C4-2B (cell line): ENCODE measurements around the gene TMEM45B.

Experiments used
- CTCF ChIP-seq: fragments of 450-650 bp; conservative IDR thresholded peaks from 2 replicates; pipeline ENCODE4 v1.5.1; 2017; ENCODE audit warnings: mild to moderate bottlenecking
- ZFX ChIP-seq: fragments of 450-650 bp; IDR thresholded peaks from 2 replicates; pipeline ENCODE4 v1.6.1; 2017

DNA sequence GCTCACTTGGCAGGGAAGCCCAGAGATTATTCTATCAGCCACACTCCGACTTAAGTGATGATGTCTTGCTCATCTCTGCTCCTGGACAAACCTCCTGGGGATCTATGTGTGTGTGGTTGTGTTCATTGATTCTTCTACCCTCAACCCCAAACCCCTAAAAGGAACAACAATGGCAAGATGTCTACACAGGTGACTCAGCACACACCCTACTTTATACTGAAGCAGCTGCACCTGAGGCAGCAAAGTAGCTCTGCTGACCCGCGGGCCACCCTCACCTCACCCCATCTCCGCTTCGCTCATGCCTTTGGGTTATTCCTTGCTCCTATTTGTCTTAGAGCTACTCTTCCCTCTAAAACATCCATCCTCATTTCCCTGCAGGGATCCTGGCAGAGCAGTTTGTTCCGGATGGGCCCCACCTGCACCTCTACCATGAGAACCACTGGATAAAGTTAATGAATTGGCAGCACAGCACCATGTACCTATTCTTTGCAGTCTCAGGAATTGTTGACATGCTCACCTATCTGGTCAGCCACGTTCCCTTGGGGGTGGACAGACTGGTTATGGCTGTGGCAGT is 38.7 kb downstream of the TMEM45B start:
- TF ChIP-seq CTCF = no peak
- TF ChIP-seq ZFX = no peak
